ENCODE measurements around the gene TMEM165. TPM values are rescaled to one million over a fixed set of nuclear protein-coding genes. Genes with fewer than 3 reads are reported as not detected.
A peak's percentile ranks its signal among the peaks of the same experiment; 100 is the strongest.

The TMEM165 gene
- total RNA-seq, 2 donors from 2014 or later: 70.0 to 80.0 TPM

GRCh38 chr4:55397126-55397436 is 1.3 kb downstream of the TMEM165 start:
- peak; percentile 21 for DNase-seq
- H3K4me3 ChIP-seq: peak overlapping the region; percentile 97
- TF ChIP-seq CTCF (IDR thresholded peaks at IDR 0.05): no peak
- intact Hi-C loops (cut with DNase I): loop anchor here (5.0 kb wide), 1 partner anchor 50 kb away; the partner anchor contains the start of gene SRD5A3
- H3K27me3 ChIP-seq: no peaks in the 10 kb centered on the region
- H3K36me3 ChIP-seq: no peaks in the 10 kb centered on the region
- H3K9ac ChIP-seq (ENCODE audit: low read depth in 2 of 2, low read length in 2 of 2): peak overlapping the region; percentile 82 to 92
- no peaks in the 10 kb centered on the region for H3K9me3 ChIP-seq
- peak overlapping the region; percentile 100 for H3K27ac ChIP-seq
- H3K4me1 ChIP-seq: peaks cover 9% of the 10 kb centered on the region

- peaks cover 9% of the 10 kb centered on the region for H3K4me1 ChIP-seq
- TF ChIP-seq CTCF (IDR thresholded peaks at IDR 0.05): no peak
- no peaks in the 10 kb centered on the region for H3K27me3 ChIP-seq
- peak overlapping the region; percentile 100 for H3K27ac ChIP-seq
- no peaks in the 10 kb centered on the region for H3K36me3 ChIP-seq
- no peaks in the 10 kb centered on the region for H3K9me3 ChIP-seq
- no peak for DNase-seq
- H3K9ac ChIP-seq (ENCODE audit: low read depth in 2 of 2, low read length in 2 of 2): peak overlapping the region in 1 of 2 donors; percentile 82
- peak overlapping the region; percentile 97 for H3K4me3 ChIP-seq
- intact Hi-C loops (cut with DNase I): loop anchor here (5.0 kb wide), 1 partner anchor 50 kb away; the partner anchor contains the start of gene SRD5A3
Observed at GRCh38 chr4:55397520-55398321, 2.0 kb downstream of the TMEM165 start.

GRCh38 chr4:55398461-55398860 is 2.7 kb downstream of the TMEM165 start:
- no peak for DNase-seq
- peak overlapping the region; percentile 100 for H3K27ac ChIP-seq
- H3K4me3 ChIP-seq: peak overlapping the region; percentile 97
- no peaks in the 10 kb centered on the region for H3K9me3 ChIP-seq
- H3K36me3 ChIP-seq: no peaks in the 10 kb centered on the region
- peak overlapping the region in 1 of 2 donors; percentile 23 for H3K9ac ChIP-seq (ENCODE audit: low read depth in 2 of 2, low read length in 2 of 2)
- no peak for TF ChIP-seq CTCF (IDR thresholded peaks at IDR 0.05)
- H3K27me3 ChIP-seq: no peaks in the 10 kb centered on the region
- peaks cover 9% of the 10 kb centered on the region for H3K4me1 ChIP-seq
- intact Hi-C loops (cut with DNase I): loop anchor here (5.0 kb wide), 1 partner anchor 51 kb away; the partner anchor contains the start of gene SRD5A3

GRCh38 chr4:55398966-55399365 is 3.2 kb downstream of the TMEM165 start:
- H3K9ac ChIP-seq (ENCODE audit: low read depth in 2 of 2, low read length in 2 of 2): no peak overlapping the region
- H3K36me3 ChIP-seq: no peaks in the 10 kb centered on the region
- H3K27ac ChIP-seq: no peak overlapping the region
- intact Hi-C loops (cut with DNase I): loop anchor here (5.0 kb wide), 1 partner anchor 52 kb away; the partner anchor contains the start of gene SRD5A3
- TF ChIP-seq CTCF (IDR thresholded peaks at IDR 0.05): no peak
- peaks cover 9% of the 10 kb centered on the region for H3K4me1 ChIP-seq
- H3K9me3 ChIP-seq: no peaks in the 10 kb centered on the region
- DNase-seq: no peak
- H3K4me3 ChIP-seq: no peak overlapping the region
- no peaks in the 10 kb centered on the region for H3K27me3 ChIP-seq

- Histone ChIP-seq H3K9ac (ENCODE audit: low read depth in 2 of 2, low read length in 2 of 2) (no peak overlapping the region), H3K9me3 (no peaks in the 10 kb centered on the region), H3K4me1 (peaks cover 9% of the 10 kb centered on the region), H3K4me3 (no peak overlapping the region), H3K36me3 (no peaks in the 10 kb centered on the region), H3K27ac (no peak overlapping the region), H3K27me3 (no peaks in the 10 kb centered on the region)
- no peak for DNase-seq
- intact Hi-C loops (cut with DNase I): loop anchor here (5.0 kb wide), 1 partner anchor 52 kb away; the partner anchor contains the start of gene SRD5A3
- no peak for TF ChIP-seq CTCF (IDR thresholded peaks at IDR 0.05)
Observed at GRCh38 chr4:55399581-55399980, 3.8 kb downstream of the TMEM165 start.
